ENCODE results near the gene TMEM19. TPM values are rescaled to one million over a fixed set of nuclear protein-coding genes. Genes with fewer than 3 reads are reported as not detected.

Gene TMEM19
- total and polyA plus RNA-seq, 12 donors = 6.4 to 32.2 (median 24.0) TPM

DNA sequence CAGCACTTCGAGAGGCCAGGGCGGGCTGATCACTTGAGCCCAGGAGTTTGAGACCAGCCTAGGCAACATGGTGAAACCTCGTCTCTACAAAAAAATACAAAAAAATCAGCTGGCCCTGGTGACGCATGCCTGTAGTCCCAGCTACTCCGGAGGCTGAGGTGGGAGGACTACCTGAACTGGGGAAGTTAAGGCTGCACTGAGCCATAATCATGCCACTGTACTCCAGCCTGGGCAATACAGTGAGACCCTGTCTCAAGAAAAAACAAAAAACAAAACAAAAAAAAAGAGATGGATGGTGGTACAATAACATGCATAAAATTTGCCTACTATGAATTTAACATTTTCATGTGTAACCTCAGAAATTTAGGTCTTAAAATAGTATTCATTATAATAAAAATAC is 19.6 kb upstream of the TMEM19 start:
- Histone ChIP-seq H3K27me3 (no peaks in the 10 kb centered on the region), H3K9me3 (no peaks in the 10 kb centered on the region), H3K4me3 (no peak overlapping the region), H3K36me3 (peaks cover 0 to 6% (median 0%) of the 10 kb centered on the region in 9 donors), H3K4me1 (peaks cover 0 to 23% (median 19%) of the 10 kb centered on the region in 9 donors), H3K27ac (no peak overlapping the region)
- whole genome bisulfite sequencing, 2 donors = 96 to 98% methylated on average over 5 of the region's 5 CpGs
- TF ChIP-seq, protein P1, sequence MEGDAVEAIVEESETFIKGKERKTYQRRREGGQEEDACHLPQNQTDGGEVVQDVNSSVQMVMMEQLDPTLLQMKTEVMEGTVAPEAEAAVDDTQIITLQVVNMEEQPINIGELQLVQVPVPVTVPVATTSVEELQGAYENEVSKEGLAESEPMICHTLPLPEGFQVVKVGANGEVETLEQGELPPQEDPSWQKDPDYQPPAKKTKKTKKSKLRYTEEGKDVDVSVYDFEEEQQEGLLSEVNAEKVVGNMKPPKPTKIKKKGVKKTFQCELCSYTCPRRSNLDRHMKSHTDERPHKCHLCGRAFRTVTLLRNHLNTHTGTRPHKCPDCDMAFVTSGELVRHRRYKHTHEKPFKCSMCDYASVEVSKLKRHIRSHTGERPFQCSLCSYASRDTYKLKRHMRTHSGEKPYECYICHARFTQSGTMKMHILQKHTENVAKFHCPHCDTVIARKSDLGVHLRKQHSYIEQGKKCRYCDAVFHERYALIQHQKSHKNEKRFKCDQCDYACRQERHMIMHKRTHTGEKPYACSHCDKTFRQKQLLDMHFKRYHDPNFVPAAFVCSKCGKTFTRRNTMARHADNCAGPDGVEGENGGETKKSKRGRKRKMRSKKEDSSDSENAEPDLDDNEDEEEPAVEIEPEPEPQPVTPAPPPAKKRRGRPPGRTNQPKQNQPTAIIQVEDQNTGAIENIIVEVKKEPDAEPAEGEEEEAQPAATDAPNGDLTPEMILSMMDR (IDR thresholded peaks at IDR 0.05) = no peak
- intact Hi-C loops (cut with DNase I) = loop anchor here in 3 of 10 donors (10.0 kb wide), 2 partner anchors 89 to 169 kb away; partner anchors contain the start of genes RAB21 (in 3 of the 3) and TBC1D15 (in 1 of the 3)
- no peak for ATAC-seq
- no peak for DNase-seq

DNA sequence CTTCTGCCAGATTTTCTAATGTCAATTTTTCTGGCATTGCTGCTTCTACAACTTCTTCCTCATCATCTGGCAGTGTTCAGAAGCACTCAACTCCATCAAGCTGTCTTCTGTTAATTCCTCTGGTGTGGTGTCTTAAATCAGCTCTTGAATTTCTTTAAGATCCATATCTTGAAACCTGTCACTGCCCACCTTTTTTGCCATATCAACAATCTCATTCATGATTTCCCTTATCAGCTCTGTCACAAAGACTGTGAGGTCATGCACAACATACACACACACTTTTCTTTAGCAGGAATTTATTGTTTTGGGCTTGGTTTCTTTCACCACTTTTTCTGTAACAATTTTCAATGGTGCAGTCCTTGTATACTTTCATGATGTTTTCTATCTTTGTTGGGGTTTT is 14.6 kb upstream of the TMEM19 start:
- intact Hi-C loops (cut with DNase I) = no loop called here
- no peaks in the 10 kb centered on the region for H3K27me3 ChIP-seq
- no peak overlapping the region for H3K27ac ChIP-seq
- no peaks in the 10 kb centered on the region for H3K4me1 ChIP-seq
- peaks cover 0 to 2% (median 0%) of the 10 kb centered on the region in 9 donors for H3K36me3 ChIP-seq
- TF ChIP-seq, protein P1 (IDR thresholded peaks at IDR 0.05) = no peak
- no peak for ATAC-seq
- H3K9me3 ChIP-seq = no peaks in the 10 kb centered on the region
- no peak for DNase-seq
- H3K4me3 ChIP-seq = no peak overlapping the region

DNA sequence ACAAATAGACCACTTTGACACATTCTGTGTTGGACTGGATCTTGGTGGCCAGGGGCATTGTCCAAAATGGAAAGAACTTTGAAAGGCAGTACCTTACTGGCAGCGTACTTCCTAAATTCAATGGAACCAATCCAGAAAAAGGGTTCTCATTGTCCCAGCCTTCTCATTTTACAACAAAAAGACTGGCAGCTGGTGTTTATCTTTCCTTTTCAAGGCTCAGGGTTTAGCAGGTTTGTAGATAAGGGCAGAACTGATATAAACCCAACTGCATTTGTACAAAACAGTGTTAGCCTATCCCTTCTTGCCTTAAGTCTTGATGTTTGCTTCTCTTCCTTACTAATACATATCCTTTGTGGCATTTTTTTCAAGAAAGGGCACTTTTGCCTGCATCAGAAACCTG is 14.1 kb upstream of the TMEM19 start:
- WGBS, 2 donors = 80 to 88% methylated on average over 1 of the region's 1 CpG
- intact Hi-C loops (cut with DNase I) = no loop called here

DNA sequence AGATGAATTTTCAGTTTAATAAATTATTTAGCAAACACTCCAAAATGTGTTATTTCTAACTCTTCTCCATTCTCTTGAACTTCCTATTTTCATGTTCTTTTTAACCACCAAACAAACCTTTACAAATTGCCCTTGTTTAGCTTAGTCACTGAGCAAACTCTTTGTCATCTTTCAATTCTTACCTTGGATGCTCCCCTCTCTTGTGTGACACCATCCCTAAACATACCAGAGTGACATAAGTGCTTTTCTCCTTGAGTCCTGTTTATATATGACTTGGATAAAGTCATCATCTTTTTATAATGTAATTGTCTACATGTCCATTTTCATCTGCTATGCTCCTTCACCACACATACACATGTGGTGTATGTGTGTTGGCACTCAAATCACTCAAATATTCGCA is 3.4 kb upstream of the TMEM19 start:
- TF ChIP-seq, protein P1 (IDR thresholded peaks at IDR 0.05) = no peak
- H3K4me3 ChIP-seq = no peak overlapping the region
- H3K36me3 ChIP-seq = peaks cover 0 to 13% (median 0%) of the 10 kb centered on the region in 9 donors
- no peak for ATAC-seq
- H3K4me1 ChIP-seq = peaks cover 0 to 26% (median 11%) of the 10 kb centered on the region in 9 donors
- WGBS, 2 donors = 96 to 98% methylated on average over 1 of the region's 1 CpG
- H3K27me3 ChIP-seq = no peaks in the 10 kb centered on the region
- intact Hi-C loops (cut with DNase I) = no loop called here
- DNase-seq = no peak
- H3K9me3 ChIP-seq = no peaks in the 10 kb centered on the region
- no peak overlapping the region for H3K27ac ChIP-seq

More for the DNA sequence above, 14.1 kb upstream of the TMEM19 start:
- no peak overlapping the region for H3K27ac ChIP-seq
- TF ChIP-seq, protein P1 (IDR thresholded peaks at IDR 0.05) = no peak
- no peak for ATAC-seq
- H3K27me3 ChIP-seq = no peaks in the 10 kb centered on the region
- DNase-seq = no peak
- no peaks in the 10 kb centered on the region for H3K9me3 ChIP-seq
- peaks cover 0 to 7% (median 0%) of the 10 kb centered on the region in 9 donors for H3K36me3 ChIP-seq
- no peaks in the 10 kb centered on the region for H3K4me1 ChIP-seq
- H3K4me3 ChIP-seq = no peak overlapping the region
